ENCODE data around the gene PPTC7.
"Not testable (repeated sequence)": the region's sequence is repeated elsewhere in the genome, so short reads cannot be mapped to it uniquely, and the experiment has no call there.

The PPTC7 gene

DNA sequence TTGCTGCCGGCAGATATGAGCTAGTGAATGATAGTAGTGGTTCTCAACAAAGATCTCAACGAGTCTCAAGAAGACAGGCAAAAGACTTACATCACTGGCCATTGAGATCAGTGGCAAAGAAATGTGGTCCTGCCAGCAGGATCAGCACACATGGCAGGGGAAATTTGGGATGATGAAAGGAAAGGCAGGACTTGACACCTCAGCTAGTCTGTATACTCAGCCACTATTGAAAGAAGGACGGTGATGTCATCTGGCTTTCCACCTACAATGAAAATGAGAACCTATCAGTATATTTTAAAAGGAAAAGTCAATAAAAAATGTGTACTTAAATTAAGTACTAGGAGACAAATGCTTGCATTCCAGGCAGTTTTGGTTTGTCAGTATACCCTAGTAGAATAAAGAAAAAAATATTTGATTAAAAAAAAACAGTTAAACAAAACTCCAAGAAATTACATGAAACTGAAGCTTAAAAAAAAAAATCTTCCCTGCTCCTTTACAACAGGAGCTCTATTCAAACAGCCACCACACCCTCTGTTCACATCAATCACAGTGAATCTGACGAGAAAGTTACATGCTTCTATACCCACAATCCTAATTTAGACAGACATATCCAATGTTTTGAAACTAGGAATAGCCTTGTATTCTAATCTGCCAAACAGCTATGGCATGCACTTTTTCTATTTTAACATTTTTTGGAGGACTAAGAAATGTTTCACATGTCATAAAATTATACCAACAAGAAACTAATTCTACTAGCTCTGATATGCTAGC lies 46.1 kb downstream of the PPTC7 start:
- DNase-seq (ENCODE audit: low read depth): no peak

- no peak for DNase-seq (ENCODE audit: low read depth)
Measured at GRCh38 chr12:110534811-110535210, 48.3 kb downstream of the PPTC7 start.

- DNase-seq (ENCODE audit: low read depth): no peak
Measured at GRCh38 chr12:110533607-110534006, 49.5 kb downstream of the PPTC7 start.

- no peak for DNase-seq (ENCODE audit: low read depth)
Measured at GRCh38 chr12:110532644-110533043, 50.5 kb downstream of the PPTC7 start.

- DNase-seq (ENCODE audit: low read depth): no peak
Measured at GRCh38 chr12:110531741-110532333, 51.3 kb downstream of the PPTC7 start.

DNA sequence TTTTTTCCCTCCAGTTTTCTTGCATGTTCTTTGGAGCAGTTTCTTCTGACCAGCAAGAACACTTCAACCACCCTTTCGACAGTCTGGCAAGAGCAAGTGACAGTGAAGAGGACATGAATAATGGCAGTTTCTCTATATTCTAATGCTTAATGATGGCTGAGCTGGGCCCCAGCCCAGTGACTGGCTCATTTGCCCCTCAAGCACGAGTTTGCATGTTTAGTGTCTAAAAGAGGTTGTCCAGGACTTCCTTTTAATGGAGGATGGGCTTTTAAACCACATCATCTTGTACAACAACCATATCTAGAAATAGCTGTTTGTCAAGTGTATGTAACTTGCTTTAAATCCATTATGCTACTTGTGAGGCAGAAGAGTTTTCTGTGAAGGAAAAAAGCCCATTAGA lies 52.6 kb downstream of the PPTC7 start:
- DNase-seq (ENCODE audit: low read depth): no peak

GRCh38 chr12:110528277-110528839 lies 54.8 kb downstream of the PPTC7 start:
- DNase-seq (ENCODE audit: low read depth): no peak

- not testable (repeated sequence) for DNase-seq (ENCODE audit: low read depth)
Measured at GRCh38 chr12:110520876-110521712, 62.0 kb downstream of the PPTC7 start.

GRCh38 chr12:110518014-110518413 lies 65.1 kb downstream of the PPTC7 start:
- DNase-seq (ENCODE audit: low read depth): not testable (repeated sequence)

- no peak for DNase-seq (ENCODE audit: low read depth)
Measured at GRCh38 chr12:110516995-110517394, 66.1 kb downstream of the PPTC7 start.

- no peak for DNase-seq (ENCODE audit: low read depth)
Measured at GRCh38 chr12:110514363-110514762, 68.8 kb downstream of the PPTC7 start.

DNA sequence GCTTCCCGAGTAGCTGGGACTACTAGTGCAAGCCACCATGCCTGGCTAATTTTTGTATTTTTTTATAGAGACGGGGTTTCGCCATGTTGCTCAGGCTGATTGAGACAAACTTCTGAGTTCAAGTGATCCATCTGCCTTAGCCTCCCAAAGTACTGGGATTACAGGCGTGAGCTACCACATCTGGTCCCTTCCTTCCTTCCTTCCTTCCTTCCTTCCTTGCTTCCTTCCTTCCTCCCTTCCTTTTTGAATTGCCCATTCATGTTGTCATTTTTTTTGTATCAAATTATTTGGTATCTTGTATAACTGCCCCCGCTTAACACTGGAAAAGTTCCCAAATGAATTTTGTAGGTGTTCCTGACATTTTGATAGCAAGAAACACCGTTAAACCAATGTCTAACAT lies 69.3 kb downstream of the PPTC7 start:
- DNase-seq (ENCODE audit: low read depth): no peak

GRCh38 chr12:110508071-110508586 lies 75.0 kb downstream of the PPTC7 start:
- DNase-seq (ENCODE audit: low read depth): no peak

DNA sequence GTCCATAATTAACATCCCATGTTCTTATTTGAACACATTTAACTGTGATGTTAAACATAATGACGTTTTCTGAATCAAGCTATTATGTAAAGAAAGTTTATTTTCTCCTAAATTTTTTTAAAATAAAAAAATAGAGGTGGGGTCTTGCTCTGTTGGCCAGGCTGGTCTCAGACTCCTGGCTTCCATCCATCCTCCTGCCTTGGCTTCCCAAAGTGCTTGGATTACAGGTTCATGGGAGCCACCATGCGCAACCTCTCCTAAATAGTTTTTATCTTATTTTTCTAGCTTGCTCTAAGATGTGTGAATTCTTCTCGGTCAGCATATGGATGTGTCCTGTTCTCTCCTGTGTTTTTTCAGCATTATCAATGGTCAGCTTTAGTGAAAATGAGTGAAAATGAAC lies 77.8 kb downstream of the PPTC7 start:
- DNase-seq (ENCODE audit: low read depth): no peak

GRCh38 chr12:110503432-110503831 lies 79.7 kb downstream of the PPTC7 start:
- no peak for DNase-seq (ENCODE audit: low read depth)

GRCh38 chr12:110501752-110502738 lies 81.1 kb downstream of the PPTC7 start, which contains the start of the genes RAD9B and VPS29:
Gene RAD9B (plus strand): TSS chr12:110502331. CDS start chr12:110502338, 7 bp downstream.
Gene VPS29 (minus strand): TSS chr12:110502111. CDS start chr12:110502051, 60 bp downstream.
- peak; percentile 92 for DNase-seq (ENCODE audit: low read depth)

- peak; percentile 49 for DNase-seq (ENCODE audit: low read depth)
Measured at GRCh38 chr12:110501399-110501751, 81.7 kb downstream of the PPTC7 start.

GRCh38 chr12:110498984-110499706 lies 84.0 kb downstream of the PPTC7 start:
- no peak for DNase-seq (ENCODE audit: low read depth)
